ENCODE data around the gene DDR1.

The DDR1 gene

DNA sequence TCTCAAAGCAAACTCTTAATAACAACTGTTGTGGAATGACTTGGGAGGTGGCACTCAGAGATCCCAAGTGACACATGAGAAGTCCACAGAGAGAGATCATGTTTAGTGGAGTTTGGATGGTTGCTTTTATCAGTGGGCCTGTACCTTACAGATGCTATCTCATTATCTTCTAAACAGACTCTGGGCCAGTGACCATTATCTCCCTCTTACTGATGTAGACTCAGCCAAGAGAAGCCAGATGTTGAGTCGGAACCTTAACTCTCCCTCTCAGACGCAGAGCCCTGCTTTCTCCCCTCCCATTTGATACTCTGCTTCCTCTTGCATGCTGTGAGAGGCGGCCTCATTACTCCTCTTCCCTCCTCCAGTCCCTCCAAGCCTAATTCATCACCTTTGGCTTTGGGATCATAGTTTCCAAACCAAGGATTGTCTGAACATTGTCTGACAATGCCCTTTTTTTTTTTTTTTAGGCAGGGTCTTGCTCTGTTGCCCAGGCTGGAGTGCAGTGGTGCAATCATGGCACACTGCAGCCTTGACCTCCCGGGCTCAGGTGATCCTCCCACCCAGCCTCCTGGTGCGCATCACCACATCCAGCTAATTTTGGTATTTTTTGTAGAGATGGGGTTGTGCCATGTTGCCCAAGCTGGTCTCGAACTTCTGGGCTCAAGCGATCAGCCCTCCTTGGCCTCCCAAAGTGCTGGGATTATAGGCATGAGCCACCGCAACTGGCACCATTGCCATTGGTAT is 4.5 kb upstream of the DDR1 start:
- TF ChIP-seq, protein P1, sequence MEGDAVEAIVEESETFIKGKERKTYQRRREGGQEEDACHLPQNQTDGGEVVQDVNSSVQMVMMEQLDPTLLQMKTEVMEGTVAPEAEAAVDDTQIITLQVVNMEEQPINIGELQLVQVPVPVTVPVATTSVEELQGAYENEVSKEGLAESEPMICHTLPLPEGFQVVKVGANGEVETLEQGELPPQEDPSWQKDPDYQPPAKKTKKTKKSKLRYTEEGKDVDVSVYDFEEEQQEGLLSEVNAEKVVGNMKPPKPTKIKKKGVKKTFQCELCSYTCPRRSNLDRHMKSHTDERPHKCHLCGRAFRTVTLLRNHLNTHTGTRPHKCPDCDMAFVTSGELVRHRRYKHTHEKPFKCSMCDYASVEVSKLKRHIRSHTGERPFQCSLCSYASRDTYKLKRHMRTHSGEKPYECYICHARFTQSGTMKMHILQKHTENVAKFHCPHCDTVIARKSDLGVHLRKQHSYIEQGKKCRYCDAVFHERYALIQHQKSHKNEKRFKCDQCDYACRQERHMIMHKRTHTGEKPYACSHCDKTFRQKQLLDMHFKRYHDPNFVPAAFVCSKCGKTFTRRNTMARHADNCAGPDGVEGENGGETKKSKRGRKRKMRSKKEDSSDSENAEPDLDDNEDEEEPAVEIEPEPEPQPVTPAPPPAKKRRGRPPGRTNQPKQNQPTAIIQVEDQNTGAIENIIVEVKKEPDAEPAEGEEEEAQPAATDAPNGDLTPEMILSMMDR (IDR thresholded peaks at IDR 0.05; ENCODE audit: insufficient read depth, missing control alignments): no peak
- FAIRE-seq (no peak), DNase-seq (ENCODE audit: insufficient read length, low spot score) (no peak)

GRCh38 chr6:30880698-30881252 is 3.5 kb upstream of the DDR1 start:
- TF ChIP-seq, protein P1 (IDR thresholded peaks at IDR 0.05; ENCODE audit: insufficient read depth, missing control alignments): no peak
- DNase-seq (ENCODE audit: insufficient read length, low spot score) (no peak), FAIRE-seq (no peak)

GRCh38 chr6:30881392-30882203 is 2.7 kb upstream of the DDR1 start:
- DNase-seq (ENCODE audit: insufficient read length, low spot score) (no peak), FAIRE-seq (no peak)
- TF ChIP-seq, protein P1 (IDR thresholded peaks at IDR 0.05; ENCODE audit: insufficient read depth, missing control alignments): no peak

DNA sequence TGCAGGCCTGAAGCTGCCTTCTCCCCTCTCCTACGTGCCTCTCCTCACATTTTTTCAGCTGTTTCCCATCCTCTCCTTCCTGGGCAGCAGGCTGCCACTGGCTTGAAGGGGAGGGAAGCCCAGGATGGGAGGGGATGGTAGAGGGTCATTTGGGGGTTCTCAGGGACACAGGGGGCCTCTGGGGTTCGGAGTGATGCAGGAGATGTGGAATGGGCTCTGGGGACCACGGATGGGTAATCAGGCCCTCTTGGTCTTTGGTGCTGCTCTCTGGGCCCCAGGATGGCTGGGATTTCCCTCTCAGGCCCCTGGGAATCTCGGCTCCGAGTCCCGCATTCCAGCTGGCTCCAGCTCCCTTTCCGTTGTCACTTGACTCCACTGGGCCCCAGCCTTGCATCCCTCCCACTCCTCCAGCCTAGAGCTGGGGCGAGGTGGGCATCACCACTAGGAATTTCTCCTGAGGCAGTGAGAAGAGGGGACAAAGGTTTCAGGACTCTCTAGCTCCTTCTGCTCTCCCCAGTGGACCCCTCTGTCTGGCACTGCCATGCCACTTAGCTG is 2.0 kb upstream of the DDR1 start:
- TF ChIP-seq, protein P1 (IDR thresholded peaks at IDR 0.05; ENCODE audit: insufficient read depth, missing control alignments): no peak
- no peak for DNase-seq (ENCODE audit: insufficient read length, low spot score)
- no peak for FAIRE-seq

- TF ChIP-seq, protein P1 (IDR thresholded peaks at IDR 0.05; ENCODE audit: insufficient read depth, missing control alignments): no peak
- DNase-seq (ENCODE audit: insufficient read length, low spot score) (no peak), FAIRE-seq (no peak)
Measured at GRCh38 chr6:30882759-30883684, 1.3 kb upstream of the DDR1 start.

Measured in D721Med (cell line).